Retinal pigment epithelial cell (primary cell): ENCODE data around the gene CBR1.
A peak's percentile ranks its signal among the peaks of the same experiment; 100 is the strongest.
"Not testable (repeated sequence)": the region's sequence is repeated elsewhere in the genome, so short reads cannot be mapped to it uniquely, and the experiment has no call there.

Experiments
- DNase-seq: peaks from one replicate; pipeline ENCODE4 v3.0.0-alpha.2; 2010; ENCODE audit warnings: low read depth
- H3K4me3 ChIP-seq: 2 replicates; pipeline ENCODE4 v1.5.1; 2011; ENCODE audit warnings: mild to moderate bottlenecking, low read length, control low read depth, moderate library complexity
- TF ChIP-seq, protein P1 (sequence below): conservative IDR thresholded peaks from 2 replicates; pipeline ENCODE4 v1.5.1; 2011; ENCODE audit warnings: low read depth, low read length, control low read depth, inconsistent platforms

CBR1 gene

DNA sequence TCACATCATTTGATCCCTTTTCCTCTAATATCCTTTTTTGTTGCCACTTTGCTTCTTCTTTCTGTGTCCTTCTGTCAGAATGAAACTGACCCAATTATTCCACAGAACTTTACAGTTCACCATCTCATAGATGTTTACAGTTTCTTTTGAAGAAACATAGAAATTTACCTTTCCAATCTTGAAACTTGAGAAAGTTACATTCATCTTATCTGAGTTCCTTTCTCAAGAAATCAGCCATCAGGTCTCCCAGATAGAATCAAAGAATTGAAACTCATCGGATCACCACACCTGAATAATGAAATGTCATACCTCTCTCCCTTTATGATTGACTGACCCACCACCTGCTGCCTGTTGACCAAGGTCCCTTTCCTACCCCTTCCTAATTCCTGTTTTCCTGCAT is 23.7 kb downstream of the CBR1 start:
- H3K4me3 ChIP-seq = no peak overlapping the region
- TF ChIP-seq, protein P1, sequence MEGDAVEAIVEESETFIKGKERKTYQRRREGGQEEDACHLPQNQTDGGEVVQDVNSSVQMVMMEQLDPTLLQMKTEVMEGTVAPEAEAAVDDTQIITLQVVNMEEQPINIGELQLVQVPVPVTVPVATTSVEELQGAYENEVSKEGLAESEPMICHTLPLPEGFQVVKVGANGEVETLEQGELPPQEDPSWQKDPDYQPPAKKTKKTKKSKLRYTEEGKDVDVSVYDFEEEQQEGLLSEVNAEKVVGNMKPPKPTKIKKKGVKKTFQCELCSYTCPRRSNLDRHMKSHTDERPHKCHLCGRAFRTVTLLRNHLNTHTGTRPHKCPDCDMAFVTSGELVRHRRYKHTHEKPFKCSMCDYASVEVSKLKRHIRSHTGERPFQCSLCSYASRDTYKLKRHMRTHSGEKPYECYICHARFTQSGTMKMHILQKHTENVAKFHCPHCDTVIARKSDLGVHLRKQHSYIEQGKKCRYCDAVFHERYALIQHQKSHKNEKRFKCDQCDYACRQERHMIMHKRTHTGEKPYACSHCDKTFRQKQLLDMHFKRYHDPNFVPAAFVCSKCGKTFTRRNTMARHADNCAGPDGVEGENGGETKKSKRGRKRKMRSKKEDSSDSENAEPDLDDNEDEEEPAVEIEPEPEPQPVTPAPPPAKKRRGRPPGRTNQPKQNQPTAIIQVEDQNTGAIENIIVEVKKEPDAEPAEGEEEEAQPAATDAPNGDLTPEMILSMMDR = no peak
- no peak for DNase-seq

DNA sequence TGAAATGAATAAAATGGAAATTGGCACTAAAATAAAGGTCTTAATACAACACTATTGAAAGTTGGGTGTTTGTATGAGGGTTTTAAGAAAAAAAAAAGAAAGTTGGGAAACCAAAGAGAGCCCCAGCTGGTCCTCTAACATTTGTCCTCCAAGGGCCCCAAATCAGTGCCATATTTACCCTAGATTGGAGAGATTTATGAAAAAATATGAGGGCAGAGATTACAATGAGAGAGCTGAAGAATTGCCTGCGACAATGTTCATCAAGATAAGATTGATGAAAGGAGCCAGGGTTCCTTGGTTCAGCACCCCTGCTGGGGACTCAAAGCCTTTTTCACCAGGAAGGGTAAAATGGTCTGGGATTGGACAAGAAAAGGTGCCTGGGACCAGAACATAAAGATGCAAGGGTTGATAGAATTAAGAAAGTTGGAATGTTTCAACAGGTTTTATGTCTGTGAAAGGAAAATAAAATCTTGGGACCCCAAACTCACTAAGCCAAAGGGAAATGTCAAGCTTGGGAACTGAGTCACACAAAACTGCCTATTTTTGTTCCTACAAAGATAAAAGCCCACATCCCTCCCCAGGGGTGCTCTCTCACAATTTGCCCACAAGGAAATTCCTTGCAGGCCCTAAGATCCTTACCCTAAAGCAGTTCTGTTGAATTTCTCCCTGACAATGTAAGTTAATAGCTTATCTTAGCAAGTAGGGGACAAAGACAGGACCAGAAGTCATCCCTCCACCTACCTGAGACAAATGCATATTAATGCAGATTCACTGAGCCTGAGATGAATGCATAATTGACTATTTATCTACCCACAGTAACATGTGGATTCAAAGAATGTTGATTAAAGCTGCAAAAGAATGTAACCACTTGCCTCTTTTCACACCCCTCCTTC is 26.8 kb downstream of the CBR1 start:
- no peak for DNase-seq
- TF ChIP-seq, protein P1 = no peak

DNA sequence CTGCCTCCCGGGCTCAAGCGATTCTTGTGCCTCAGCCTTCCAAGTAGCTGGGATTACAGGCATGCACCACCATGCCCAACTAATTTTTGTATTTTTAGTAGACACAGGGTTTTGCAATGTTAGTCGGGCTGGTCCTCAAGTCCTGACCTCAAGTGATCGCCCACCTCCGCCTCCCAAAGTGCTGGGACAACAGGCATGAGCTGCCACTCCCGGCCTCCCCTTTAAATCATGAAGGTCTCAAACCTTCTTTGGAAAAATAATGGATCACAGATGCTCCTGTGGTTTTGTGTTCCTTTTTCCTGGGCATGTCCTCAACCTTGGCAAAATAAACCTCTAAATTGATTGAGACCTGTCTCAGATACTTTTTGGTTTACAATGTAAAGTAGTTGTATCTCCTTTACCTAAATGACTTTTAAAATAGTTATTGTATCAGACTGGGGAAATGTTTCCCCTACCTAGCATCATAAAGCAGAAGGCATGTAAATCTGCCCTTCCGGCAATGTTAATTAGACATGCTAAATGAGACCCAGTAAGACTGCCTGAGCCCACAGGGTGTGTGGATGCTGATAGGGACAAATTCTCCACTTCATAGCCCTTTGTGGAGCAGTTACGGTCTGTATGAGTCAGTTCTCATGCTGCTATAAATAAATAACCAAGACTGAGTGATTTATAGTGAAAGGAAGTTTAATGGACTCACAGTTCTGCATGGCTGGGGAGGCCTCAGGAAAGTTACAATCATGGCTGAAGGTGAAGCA is 27.8 kb downstream of the CBR1 start:
- peak; percentile 44 for DNase-seq
- no peak overlapping the region for H3K4me3 ChIP-seq
- TF ChIP-seq, protein P1 = no peak

More for the DNA sequence above, 26.8 kb downstream of the CBR1 start:
- H3K4me3 ChIP-seq = no peak overlapping the region

DNA sequence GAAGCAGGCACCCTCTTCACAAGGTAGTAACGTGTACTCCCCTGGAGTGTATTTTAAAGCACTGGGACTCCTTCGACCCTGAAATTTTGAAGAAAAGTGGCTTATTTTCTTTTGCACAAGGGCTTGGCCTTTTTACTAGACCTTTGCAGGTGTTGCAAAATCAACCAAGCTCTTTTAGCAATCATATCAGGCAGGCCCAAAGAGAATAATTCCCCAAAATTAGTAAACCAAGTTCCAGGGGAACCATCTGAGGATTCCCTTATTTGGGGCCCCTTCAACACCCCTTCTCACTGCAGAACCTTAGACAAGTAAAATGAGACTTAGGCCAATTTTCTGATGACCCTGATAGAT is 28.3 kb downstream of the CBR1 start:
- H3K4me3 ChIP-seq = no peak overlapping the region
- no peak for DNase-seq
- TF ChIP-seq, protein P1 = no peak

DNA sequence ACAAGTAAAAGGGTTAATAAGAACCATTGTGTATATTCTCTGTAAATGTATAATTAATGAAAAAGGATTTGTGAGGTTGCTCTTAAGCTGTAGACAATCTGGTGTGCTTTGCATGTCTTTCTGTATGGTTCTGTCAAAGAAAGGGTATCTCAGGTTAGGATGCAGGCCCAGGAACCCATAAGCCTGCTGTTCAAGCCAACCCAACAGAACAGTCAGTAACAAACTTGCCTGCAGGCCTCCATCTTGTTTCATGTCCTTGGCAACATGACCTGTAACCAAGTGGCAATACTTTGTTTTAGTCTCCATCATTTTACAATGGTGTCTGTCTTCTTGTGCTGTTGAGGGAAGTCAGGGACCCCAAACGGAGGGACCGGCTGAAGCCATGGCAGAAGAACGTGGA is 29.2 kb downstream of the CBR1 start:
- H3K4me3 ChIP-seq = no peak overlapping the region
- no peak for DNase-seq
- TF ChIP-seq, protein P1 = no peak

DNA sequence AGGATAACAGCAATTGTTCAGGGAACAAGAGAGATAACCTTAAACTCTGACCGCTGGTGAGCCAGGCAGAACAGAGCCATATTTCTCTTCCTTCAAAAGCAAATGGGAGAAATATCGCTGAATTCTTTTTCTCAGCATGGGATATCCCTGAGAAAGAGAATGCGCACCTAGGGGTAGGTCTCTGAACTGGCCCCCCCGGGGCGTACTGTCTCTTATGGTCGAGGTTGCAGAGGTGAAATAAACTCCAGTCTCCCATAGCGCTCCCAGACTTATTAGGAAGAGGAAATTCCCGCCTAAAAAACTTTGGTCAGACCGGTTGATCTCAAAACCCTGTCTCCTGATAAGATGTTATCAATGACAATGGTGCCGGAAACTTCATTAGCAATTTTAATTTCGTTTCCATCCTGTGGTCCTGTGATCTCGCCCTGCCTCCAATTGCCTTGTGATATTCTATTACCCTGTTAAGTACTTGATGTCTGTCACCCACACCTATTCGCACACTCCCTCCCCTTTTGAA is 29.9 kb downstream of the CBR1 start:
- H3K4me3 ChIP-seq, DNase-seq: not testable (repeated sequence)

DNA sequence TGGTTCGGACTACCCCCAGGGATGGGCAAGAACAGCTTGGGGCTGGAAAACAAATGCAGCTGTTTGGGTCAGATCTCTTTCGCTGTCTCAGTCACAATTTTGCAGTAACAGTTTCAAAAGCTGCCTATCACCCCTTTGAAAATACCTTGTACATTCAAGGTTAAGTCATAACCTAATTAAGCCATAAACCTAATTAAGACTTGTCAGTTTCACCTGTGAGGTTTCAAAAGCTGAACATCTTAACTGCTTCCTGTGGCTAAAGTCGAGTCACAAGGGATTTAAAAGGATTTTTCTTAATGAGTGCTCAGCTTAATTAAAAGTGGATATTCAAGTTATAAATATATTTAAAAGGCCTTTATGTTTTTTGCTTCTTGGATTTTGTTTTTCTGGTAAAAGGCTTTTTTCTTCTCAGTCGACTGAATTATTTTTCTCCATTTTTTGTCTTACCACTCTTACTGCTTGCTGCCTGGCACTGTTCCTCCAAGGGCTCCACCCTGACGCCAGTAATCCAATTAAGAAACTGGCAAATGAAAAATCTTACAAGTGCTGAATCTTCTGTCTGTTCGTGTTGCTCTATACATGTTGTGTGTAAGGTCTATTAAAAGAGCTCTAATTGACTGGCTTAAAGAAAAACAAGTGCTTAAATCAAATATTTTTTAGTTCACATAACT is 31.3 kb downstream of the CBR1 start:
- TF ChIP-seq, protein P1 = no peak
- no peak overlapping the region for H3K4me3 ChIP-seq
- DNase-seq = no peak
